H9 (cell line): Measurements from ENCODE around the gene RILPL2. TPM values are rescaled to one million over a fixed set of nuclear protein-coding genes. Genes with fewer than 3 reads are reported as not detected.

Experiments used
- DNase-seq: peaks from one replicate; pipeline ENCODE4 v3.0.0-alpha.2; 2017
- H2AFZ ChIP-seq: one replicate; pipeline ENCODE4 v1.6.1; 2013; ENCODE audit warnings: mild to moderate bottlenecking, low read length, control low read depth, moderate library complexity
- H2AK5ac ChIP-seq: 2 replicates; pipeline ENCODE4 v1.6.1; 2013; ENCODE audit warnings: low read length, control low read depth, mixed read lengths; ENCODE audit not compliant: insufficient read length
- H2BK120ac ChIP-seq: one replicate; pipeline ENCODE4 v1.6.1; 2013; ENCODE audit warnings: low read depth, mild to moderate bottlenecking, low read length, control low read depth, inconsistent platforms; ENCODE audit not compliant: poor library complexity, severe bottlenecking
- H2BK12ac ChIP-seq: 2 replicates; pipeline ENCODE4 v1.6.1; 2013; ENCODE audit warnings: low read length, control low read depth, mixed read lengths, low read depth; ENCODE audit not compliant: insufficient read length
- H2BK15ac ChIP-seq: 2 replicates; pipeline ENCODE4 v1.6.1; 2013; ENCODE audit warnings: low read depth, low read length, control low read depth
- H2BK20ac ChIP-seq: one replicate; pipeline ENCODE4 v1.6.1; 2013; ENCODE audit warnings: low read depth, mild to moderate bottlenecking, low read length, control low read depth, inconsistent platforms; ENCODE audit not compliant: poor library complexity, severe bottlenecking
- H2BK5ac ChIP-seq: 2 replicates; pipeline ENCODE4 v1.6.1; 2013; ENCODE audit warnings: low read length, control low read depth, mixed read lengths; ENCODE audit not compliant: insufficient read length
- H3K14ac ChIP-seq: 2 replicates; pipeline ENCODE4 v1.6.1; 2013; ENCODE audit warnings: low read length, control low read depth; ENCODE audit not compliant: insufficient read depth
- H3K18ac ChIP-seq: 2 replicates; pipeline ENCODE4 v1.6.1; 2013; ENCODE audit warnings: low read depth, mild to moderate bottlenecking, mixed read lengths, low read length, control low read depth; ENCODE audit not compliant: insufficient read length
- H3K23ac ChIP-seq: 2 replicates; pipeline ENCODE4 v1.6.1; 2013; ENCODE audit warnings: low read length, control low read depth, mixed read lengths, low read depth; ENCODE audit not compliant: insufficient read length
- H3K23me2 ChIP-seq: 2 replicates; pipeline ENCODE4 v1.6.1; 2013; ENCODE audit warnings: low read depth, mild to moderate bottlenecking, mixed read lengths, low read length, control low read depth; ENCODE audit not compliant: insufficient read length, poor library complexity, severe bottlenecking
- H3K27ac ChIP-seq: 2 replicates; pipeline ENCODE4 v1.5.1; 2013; ENCODE audit warnings: low read length, control low read depth, mixed read lengths, low read depth; ENCODE audit not compliant: insufficient read length
- H3K27me3 ChIP-seq: 2 replicates; pipeline ENCODE4 v1.6.1; 2013; ENCODE audit warnings: low read length, control low read depth, inconsistent platforms; ENCODE audit not compliant: insufficient read depth
- H3K4ac ChIP-seq: 2 replicates; pipeline ENCODE4 v1.6.1; 2013; ENCODE audit warnings: low read depth, mild to moderate bottlenecking, control low read depth, inconsistent platforms, low read length, moderate library complexity
- H3K4me1 ChIP-seq: 2 replicates; pipeline ENCODE4 v1.6.1; 2013; ENCODE audit warnings: low read length, control low read depth, inconsistent platforms; ENCODE audit not compliant: insufficient read depth
- H3K4me2 ChIP-seq: 2 replicates; pipeline ENCODE4 v1.6.1; 2013; ENCODE audit warnings: low read length, control low read depth, mixed read lengths; ENCODE audit not compliant: insufficient read length, insufficient read depth
- H3K56ac ChIP-seq: 2 replicates; pipeline ENCODE4 v1.6.1; 2013; ENCODE audit warnings: low read depth, mild to moderate bottlenecking, mixed read lengths, low read length, control low read depth; ENCODE audit not compliant: insufficient read length
- H3K79me1 ChIP-seq: 2 replicates; pipeline ENCODE4 v1.6.1; 2013; ENCODE audit warnings: low read depth, mild to moderate bottlenecking, moderate library complexity, low read length, control low read depth, inconsistent platforms; ENCODE audit not compliant: insufficient read depth, poor library complexity, severe bottlenecking
- H3K79me2 ChIP-seq: 2 replicates; pipeline ENCODE4 v1.6.1; 2013; ENCODE audit warnings: low read length, control low read depth, inconsistent platforms; ENCODE audit not compliant: insufficient read depth
- H3K9ac ChIP-seq: 2 replicates; pipeline ENCODE4 v1.6.1; 2013; ENCODE audit warnings: low read length, control low read depth, mixed read lengths; ENCODE audit not compliant: insufficient read length; ENCODE audit errors: extremely low read depth
- H3K9me3 ChIP-seq: one replicate; pipeline ENCODE4 v1.6.1; 2013; ENCODE audit warnings: low read depth, low read length, inconsistent platforms; ENCODE audit not compliant: control insufficient read depth
- H3T11ph ChIP-seq: one replicate; pipeline ENCODE4 v1.6.1; 2013; ENCODE audit warnings: mild to moderate bottlenecking, low read length, control low read depth, inconsistent platforms
- H4K20me1 ChIP-seq: one replicate; pipeline ENCODE4 v1.6.1; 2013; ENCODE audit not compliant: control insufficient read depth, insufficient read length, insufficient read depth
- H4K5ac ChIP-seq: 2 replicates; pipeline ENCODE4 v1.6.1; 2013; ENCODE audit warnings: low read depth, mild to moderate bottlenecking, mixed read lengths, low read length, control low read depth; ENCODE audit not compliant: insufficient read length
- H4K8ac ChIP-seq: replicated peaks from 2 replicates; pipeline ENCODE4 v1.6.1; 2013; ENCODE audit warnings: low read length, control low read depth, mixed read lengths, low read depth; ENCODE audit not compliant: insufficient read length
- H4K91ac ChIP-seq: 2 replicates; pipeline ENCODE4 v1.6.1; 2013; ENCODE audit warnings: low read depth, mild to moderate bottlenecking, moderate library complexity, mixed read lengths, low read length, control low read depth; ENCODE audit not compliant: insufficient read length
- H3K27ac Mint-ChIP-seq, 3 experiments: 2 replicates in 2 of 3; 3 replicates in 1 of 3; pipeline ENCODE4 v1.8.0; 2020 to 2021; ENCODE audit warnings: mixed read lengths in 3 of 3, mild to moderate bottlenecking in 1 of 3, moderate library complexity in 1 of 3
- H3K27me3 Mint-ChIP-seq: 2 replicates; pipeline ENCODE4 v1.8.0; 2021; ENCODE audit warnings: low read depth, mild to moderate bottlenecking, moderate library complexity, mixed read lengths
- H3K36me3 Mint-ChIP-seq, 3 experiments: 2 replicates in 2 of 3; 3 replicates in 1 of 3; pipeline ENCODE4 v1.8.0; 2020 to 2021; ENCODE audit warnings: low read depth in 3 of 3, mixed read lengths in 3 of 3; ENCODE audit not compliant: insufficient read depth in 1 of 3
- H3K4me1 Mint-ChIP-seq, 2 experiments: 2 replicates each; pipeline ENCODE4 v1.8.0; 2020; ENCODE audit warnings: mixed read lengths in 2 of 2
- H3K4me3 Mint-ChIP-seq, 2 experiments: 2 replicates in 1 of 2; 3 replicates in 1 of 2; pipeline ENCODE4 v1.8.0; 2020 to 2021; ENCODE audit warnings: mild to moderate bottlenecking in 2 of 2, mixed read lengths in 2 of 2, moderate library complexity in 1 of 2
- H3K9me3 Mint-ChIP-seq, 2 experiments: 2 replicates in 1 of 2; 3 replicates in 1 of 2; pipeline ENCODE4 v1.8.0; 2020; ENCODE audit warnings: mild to moderate bottlenecking in 2 of 2, mixed read lengths in 2 of 2, moderate library complexity in 1 of 2
- WGBS: extraction: QIAGEN DNeasy Blood & Tissue Kit; methylation state at CpG from one replicate; pipeline ENCODE4 v1.1.7; 2013; ENCODE audit warnings: missing lambda C conversion rate, low lambda C conversion rate, mixed read lengths; ENCODE audit not compliant: insufficient read length; ENCODE audit errors: extremely low coverage; 5-methylcytosine and 5-hydroxymethylcytosine counted together
- total RNA-seq: library from RNA; stranded (reverse); gene quantifications from 2 replicates; pipeline ENCODE4 v1.2.1, GENCODE V29; 2021
- TF ChIP-seq, protein P1 (sequence below): fragments of 200-600 bp; sonication (generic); conservative IDR thresholded peaks from 3 replicates; pipeline ENCODE4 v1.8.0; 2021; ENCODE audit warnings: antibody characterized with exemption, mild to moderate bottlenecking

The RILPL2 gene
- total RNA-seq, 1 experiment from 2014 or later, result 1.4 TPM

DNA sequence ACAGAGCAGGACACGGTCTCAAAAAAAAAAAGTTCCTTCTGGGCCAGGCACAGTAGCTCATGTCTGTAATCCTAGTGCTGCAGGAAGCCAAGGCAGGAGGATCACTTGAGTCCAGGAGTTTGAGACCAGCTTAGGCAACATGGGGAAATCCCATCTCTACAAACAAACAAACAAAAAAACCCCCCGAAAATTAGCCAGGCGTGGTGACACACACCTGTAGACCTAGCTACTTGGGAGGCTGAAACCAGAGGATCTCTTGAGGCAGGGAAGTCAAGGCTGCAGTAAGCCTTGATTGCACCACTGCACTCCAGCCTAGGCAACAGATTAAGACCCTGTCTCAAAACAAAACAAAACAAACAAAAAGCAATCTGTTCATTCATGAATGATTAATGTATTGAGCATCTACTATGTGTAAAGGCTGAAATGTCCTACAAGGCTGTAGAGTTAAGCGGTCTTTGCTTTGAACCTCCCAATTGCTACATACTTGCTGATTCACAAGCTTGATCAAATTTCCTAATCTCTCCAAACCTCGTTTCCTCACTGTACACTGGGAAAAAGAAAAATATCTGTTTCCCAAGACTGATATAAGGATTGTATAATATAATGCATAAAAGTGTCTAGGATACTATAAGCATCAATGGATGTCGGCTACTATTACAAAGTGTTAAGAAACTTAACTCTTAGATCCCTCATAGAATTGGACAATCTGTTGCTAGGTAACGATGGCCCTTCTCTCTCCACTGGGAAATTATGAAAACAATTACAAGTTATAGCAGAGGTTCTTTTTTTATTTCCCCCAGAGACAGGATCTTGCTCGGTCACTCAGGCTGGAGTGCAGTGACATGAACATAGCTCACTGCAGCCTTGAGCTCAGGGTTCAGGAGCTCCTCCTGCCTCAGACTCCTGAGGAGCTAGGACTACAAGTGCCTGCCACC lies 7.9 kb upstream of the RILPL2 start:
- no CpG with 5 or more reads among the region's 8 CpGs for WGBS
- Mint-ChIP-seq H3K4me1 (peaks cover 6 to 10% of the 10 kb centered on the region in 2 experiments), H3K27me3 (peaks cover 23% of the 10 kb centered on the region), H3K27ac (no peak overlapping the region), H3K4me3 (no peak overlapping the region; a peak in 1 of 5 replicates), H3K9me3 (no peaks in the 10 kb centered on the region; a peak in 1 of 5 replicates), H3K36me3 (no peaks in the 10 kb centered on the region)
- no peak overlapping the region for H2BK120ac ChIP-seq
- H3K23ac ChIP-seq, result no peak overlapping the region
- TF ChIP-seq, protein P1, sequence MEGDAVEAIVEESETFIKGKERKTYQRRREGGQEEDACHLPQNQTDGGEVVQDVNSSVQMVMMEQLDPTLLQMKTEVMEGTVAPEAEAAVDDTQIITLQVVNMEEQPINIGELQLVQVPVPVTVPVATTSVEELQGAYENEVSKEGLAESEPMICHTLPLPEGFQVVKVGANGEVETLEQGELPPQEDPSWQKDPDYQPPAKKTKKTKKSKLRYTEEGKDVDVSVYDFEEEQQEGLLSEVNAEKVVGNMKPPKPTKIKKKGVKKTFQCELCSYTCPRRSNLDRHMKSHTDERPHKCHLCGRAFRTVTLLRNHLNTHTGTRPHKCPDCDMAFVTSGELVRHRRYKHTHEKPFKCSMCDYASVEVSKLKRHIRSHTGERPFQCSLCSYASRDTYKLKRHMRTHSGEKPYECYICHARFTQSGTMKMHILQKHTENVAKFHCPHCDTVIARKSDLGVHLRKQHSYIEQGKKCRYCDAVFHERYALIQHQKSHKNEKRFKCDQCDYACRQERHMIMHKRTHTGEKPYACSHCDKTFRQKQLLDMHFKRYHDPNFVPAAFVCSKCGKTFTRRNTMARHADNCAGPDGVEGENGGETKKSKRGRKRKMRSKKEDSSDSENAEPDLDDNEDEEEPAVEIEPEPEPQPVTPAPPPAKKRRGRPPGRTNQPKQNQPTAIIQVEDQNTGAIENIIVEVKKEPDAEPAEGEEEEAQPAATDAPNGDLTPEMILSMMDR, result no peak
- H2BK5ac ChIP-seq, result no peak overlapping the region
- no peak overlapping the region for H4K5ac ChIP-seq
- H2AFZ ChIP-seq, result no peak overlapping the region
- no peak overlapping the region for H3K14ac ChIP-seq
- no peak overlapping the region for H2BK20ac ChIP-seq
- no peaks in the 10 kb centered on the region for H3K79me1 ChIP-seq
- no peaks in the 10 kb centered on the region for H3K4me1 ChIP-seq
- H2BK15ac ChIP-seq, result no peak overlapping the region
- no peaks in the 10 kb centered on the region for H3K23me2 ChIP-seq
- H3K27me3 ChIP-seq, result no peaks in the 10 kb centered on the region
- no peak overlapping the region for H2BK12ac ChIP-seq
- no peak overlapping the region for H3K9ac ChIP-seq
- H3K79me2 ChIP-seq, result no peaks in the 10 kb centered on the region
- H4K8ac ChIP-seq, result no peak overlapping the region
- no peak overlapping the region for H3K27ac ChIP-seq
- H3K9me3 ChIP-seq, result no peaks in the 10 kb centered on the region
- H3K56ac ChIP-seq, result no peak overlapping the region
- no peak overlapping the region for H3K4ac ChIP-seq
- H3T11ph ChIP-seq, result no peak overlapping the region
- H2AK5ac ChIP-seq, result no peak overlapping the region
- no peaks in the 10 kb centered on the region for H4K20me1 ChIP-seq
- DNase-seq, result no peak
- no peak overlapping the region for H3K18ac ChIP-seq
- H4K91ac ChIP-seq, result no peak overlapping the region
- H3K4me2 ChIP-seq, result no peak overlapping the region
